Ishikawa (cell line): Measurements from ENCODE around the gene REEP5.

Source experiments
- CEBPB ChIP-seq: IDR thresholded peaks from 2 replicates; pipeline ENCODE4 v1.6.1; 2012
- CREB1 ChIP-seq: IDR thresholded peaks from 2 replicates; pipeline ENCODE4 v1.6.1; 2012; ENCODE audit warnings: low read depth
- EGR1 ChIP-seq: IDR thresholded peaks from 2 replicates; pipeline ENCODE4 v1.6.1; 2012
- EP300 ChIP-seq: IDR thresholded peaks from 2 replicates; pipeline ENCODE4 v1.6.1; 2012; ENCODE audit warnings: borderline replicate concordance
- FOXM1 ChIP-seq: IDR thresholded peaks from 2 replicates; pipeline ENCODE4 v1.6.1; 2012; ENCODE audit warnings: low read depth, borderline replicate concordance
- NFIC ChIP-seq: IDR thresholded peaks from 2 replicates; pipeline ENCODE4 v1.6.1; 2012
- RAD21 ChIP-seq: IDR thresholded peaks from 2 replicates; pipeline ENCODE4 v1.6.1; 2012; ENCODE audit warnings: low read depth
- TAF1 ChIP-seq: IDR thresholded peaks from 2 replicates; pipeline ENCODE4 v1.6.1; 2012; ENCODE audit warnings: low read depth, mild to moderate bottlenecking
- TCF12 ChIP-seq: IDR thresholded peaks from 2 replicates; pipeline ENCODE4 v1.6.1; 2012; ENCODE audit warnings: low read depth
- TEAD4 ChIP-seq: IDR thresholded peaks from 2 replicates; pipeline ENCODE4 v1.6.1; 2012
- YY1 ChIP-seq: IDR thresholded peaks from 2 replicates; pipeline ENCODE4 v1.6.1; 2012; ENCODE audit warnings: low read depth
- ZBTB7A ChIP-seq: IDR thresholded peaks from 2 replicates; pipeline ENCODE4 v1.6.1; 2012; ENCODE audit warnings: low read depth
- TF ChIP-seq, protein P1 (sequence below): IDR thresholded peaks from 2 replicates; pipeline ENCODE4 v1.6.1; 2012
- TF ChIP-seq, protein P2 (sequence below): IDR thresholded peaks from 2 replicates; pipeline ENCODE4 v1.6.1; 2012
- TF ChIP-seq, protein P3 (sequence below): IDR thresholded peaks from 2 replicates; pipeline ENCODE4 v1.6.1; 2012; ENCODE audit warnings: low read depth, mild to moderate bottlenecking

REEP5 gene

DNA sequence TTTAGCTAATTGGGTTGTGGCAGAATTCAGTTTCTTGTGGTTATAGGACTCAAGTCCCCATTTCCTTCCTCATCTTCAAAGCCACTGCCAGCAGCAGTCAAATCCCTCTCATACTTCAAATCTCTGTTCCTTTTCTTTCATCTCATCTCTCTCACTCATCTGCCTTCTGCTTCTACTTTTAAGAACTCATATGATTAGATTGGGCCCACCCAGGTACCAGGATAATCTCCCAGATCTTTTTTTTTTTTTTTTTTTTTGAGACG is 8.0 kb upstream of the REEP5 start:
- TF ChIP-seq TCF12 (no peak), YY1 (no peak), FOXM1 (no peak), TEAD4 (no peak), CEBPB (no peak), RAD21 (no peak), TAF1 (no peak), ZBTB7A (no peak), EP300 (no peak), EGR1 (no peak), CREB1 (no peak), NFIC (no peak)
- TF ChIP-seq, protein P1, sequence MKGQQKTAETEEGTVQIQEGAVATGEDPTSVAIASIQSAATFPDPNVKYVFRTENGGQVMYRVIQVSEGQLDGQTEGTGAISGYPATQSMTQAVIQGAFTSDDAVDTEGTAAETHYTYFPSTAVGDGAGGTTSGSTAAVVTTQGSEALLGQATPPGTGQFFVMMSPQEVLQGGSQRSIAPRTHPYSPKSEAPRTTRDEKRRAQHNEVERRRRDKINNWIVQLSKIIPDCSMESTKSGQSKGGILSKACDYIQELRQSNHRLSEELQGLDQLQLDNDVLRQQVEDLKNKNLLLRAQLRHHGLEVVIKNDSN: no peak
- TF ChIP-seq, protein P2, sequence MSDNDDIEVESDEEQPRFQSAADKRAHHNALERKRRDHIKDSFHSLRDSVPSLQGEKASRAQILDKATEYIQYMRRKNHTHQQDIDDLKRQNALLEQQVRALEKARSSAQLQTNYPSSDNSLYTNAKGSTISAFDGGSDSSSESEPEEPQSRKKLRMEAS: no peak
- TF ChIP-seq, protein P3, sequence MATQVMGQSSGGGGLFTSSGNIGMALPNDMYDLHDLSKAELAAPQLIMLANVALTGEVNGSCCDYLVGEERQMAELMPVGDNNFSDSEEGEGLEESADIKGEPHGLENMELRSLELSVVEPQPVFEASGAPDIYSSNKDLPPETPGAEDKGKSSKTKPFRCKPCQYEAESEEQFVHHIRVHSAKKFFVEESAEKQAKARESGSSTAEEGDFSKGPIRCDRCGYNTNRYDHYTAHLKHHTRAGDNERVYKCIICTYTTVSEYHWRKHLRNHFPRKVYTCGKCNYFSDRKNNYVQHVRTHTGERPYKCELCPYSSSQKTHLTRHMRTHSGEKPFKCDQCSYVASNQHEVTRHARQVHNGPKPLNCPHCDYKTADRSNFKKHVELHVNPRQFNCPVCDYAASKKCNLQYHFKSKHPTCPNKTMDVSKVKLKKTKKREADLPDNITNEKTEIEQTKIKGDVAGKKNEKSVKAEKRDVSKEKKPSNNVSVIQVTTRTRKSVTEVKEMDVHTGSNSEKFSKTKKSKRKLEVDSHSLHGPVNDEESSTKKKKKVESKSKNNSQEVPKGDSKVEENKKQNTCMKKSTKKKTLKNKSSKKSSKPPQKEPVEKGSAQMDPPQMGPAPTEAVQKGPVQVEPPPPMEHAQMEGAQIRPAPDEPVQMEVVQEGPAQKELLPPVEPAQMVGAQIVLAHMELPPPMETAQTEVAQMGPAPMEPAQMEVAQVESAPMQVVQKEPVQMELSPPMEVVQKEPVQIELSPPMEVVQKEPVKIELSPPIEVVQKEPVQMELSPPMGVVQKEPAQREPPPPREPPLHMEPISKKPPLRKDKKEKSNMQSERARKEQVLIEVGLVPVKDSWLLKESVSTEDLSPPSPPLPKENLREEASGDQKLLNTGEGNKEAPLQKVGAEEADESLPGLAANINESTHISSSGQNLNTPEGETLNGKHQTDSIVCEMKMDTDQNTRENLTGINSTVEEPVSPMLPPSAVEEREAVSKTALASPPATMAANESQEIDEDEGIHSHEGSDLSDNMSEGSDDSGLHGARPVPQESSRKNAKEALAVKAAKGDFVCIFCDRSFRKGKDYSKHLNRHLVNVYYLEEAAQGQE: no peak

DNA sequence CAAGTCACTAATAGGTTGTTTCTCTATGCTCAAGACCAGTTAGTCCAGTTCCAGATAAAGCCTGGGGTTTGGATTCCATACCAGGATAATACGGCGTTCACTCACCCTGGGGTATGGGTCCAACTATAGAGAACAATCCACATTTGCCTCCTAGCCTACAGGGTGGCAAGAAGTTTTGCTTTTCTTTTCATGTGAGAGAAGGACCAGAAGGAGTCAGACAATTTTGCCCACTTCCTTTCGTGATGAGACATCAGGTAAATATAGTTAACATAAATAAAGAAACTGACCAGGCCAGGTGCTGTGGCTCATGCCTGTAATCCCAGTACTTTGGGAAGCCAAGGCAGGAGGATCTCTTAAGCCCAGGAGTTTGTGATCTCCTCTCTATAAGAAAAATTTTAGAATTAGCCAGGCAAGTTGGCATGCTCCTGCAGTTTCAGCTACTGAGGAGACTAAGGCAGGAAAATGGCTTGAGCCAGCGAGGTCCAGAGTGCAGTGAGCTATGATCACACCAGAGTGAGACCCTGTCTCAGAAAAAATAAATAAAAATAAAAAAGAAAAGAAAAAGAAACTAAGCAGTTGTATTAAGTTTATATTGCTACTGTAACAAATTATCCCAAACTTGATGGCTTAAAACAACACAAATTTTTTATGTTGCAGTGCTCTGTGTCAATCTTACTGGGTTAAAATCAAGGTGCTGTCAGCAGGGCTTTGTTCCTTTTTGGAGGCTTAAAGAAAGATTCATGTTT is 7.5 kb upstream of the REEP5 start:
- no peak for TF ChIP-seq ZBTB7A
- TF ChIP-seq EGR1: no peak
- TF ChIP-seq, protein P1: no peak
- TF ChIP-seq TAF1: no peak
- TF ChIP-seq, protein P3: no peak
- TF ChIP-seq TEAD4: no peak
- no peak for TF ChIP-seq CEBPB
- TF ChIP-seq TCF12: no peak
- TF ChIP-seq FOXM1: no peak
- no peak for TF ChIP-seq RAD21
- TF ChIP-seq NFIC: no peak
- TF ChIP-seq YY1: no peak
- TF ChIP-seq, protein P2: no peak
- no peak for TF ChIP-seq EP300
- TF ChIP-seq CREB1: no peak

DNA sequence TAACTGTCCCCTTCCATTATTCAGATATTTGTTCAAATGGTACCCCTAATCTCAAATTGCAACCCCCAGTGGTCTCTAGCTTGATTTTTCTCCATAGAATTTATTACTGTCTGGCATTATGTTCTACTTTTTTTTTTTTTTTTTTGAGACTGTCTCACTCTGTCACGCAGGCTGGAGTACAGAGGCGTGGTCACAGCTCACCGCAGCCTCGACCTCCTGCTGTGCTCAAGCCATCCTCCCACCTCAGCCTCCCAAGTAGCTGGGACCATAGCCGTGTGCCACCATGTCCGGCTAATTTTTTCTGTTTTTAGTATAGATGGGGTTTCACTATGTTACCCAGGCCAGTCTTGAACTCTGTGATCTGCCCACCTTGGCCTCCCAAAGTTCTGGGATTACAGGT is 2.0 kb upstream of the REEP5 start:
- TF ChIP-seq, protein P2: no peak
- TF ChIP-seq, protein P3: no peak
- TF ChIP-seq, protein P1: no peak
- no peak for TF ChIP-seq EP300
- TF ChIP-seq CREB1: no peak
- TF ChIP-seq EGR1: no peak
